GM18502 (cell line): ENCODE measurements around the gene S100A6.
"Not testable (repeated sequence)": the region's sequence is repeated elsewhere in the genome, so short reads cannot be mapped to it uniquely, and the experiment has no call there.

Experiments used
- ATAC-seq: cut with Tn5 transposase; IDR thresholded peaks from one replicate; pipeline ENCODE4 v1.9.1; 2021; ENCODE audit warnings: mild to moderate bottlenecking; ENCODE audit not compliant: unreplicated experiment, poor library complexity

Gene S100A6

GRCh38 chr1:153533689-153534201, 2.0 kb downstream of the S100A6 start:
- no peak for ATAC-seq

GRCh38 chr1:153532769-153533599, 2.8 kb downstream of the S100A6 start:
- no peak for ATAC-seq

- ATAC-seq = no peak
Measured at GRCh38 chr1:153532181-153532580, 3.6 kb downstream of the S100A6 start.

GRCh38 chr1:153531638-153532037, 4.2 kb downstream of the S100A6 start:
- no peak for ATAC-seq

GRCh38 chr1:153527683-153528040, 8.1 kb downstream of the S100A6 start:
- no peak for ATAC-seq

- ATAC-seq = no peak
Measured at GRCh38 chr1:153527023-153527682, 8.6 kb downstream of the S100A6 start.

GRCh38 chr1:153526132-153526543, 9.7 kb downstream of the S100A6 start:
- no peak for ATAC-seq

GRCh38 chr1:153525088-153525728, 10.6 kb downstream of the S100A6 start:
- no peak for ATAC-seq

GRCh38 chr1:153522353-153523048, 13.3 kb downstream of the S100A6 start:
- not testable (repeated sequence) for ATAC-seq

- not testable (repeated sequence) for ATAC-seq
Measured at GRCh38 chr1:153521808-153522207, 14.0 kb downstream of the S100A6 start.

GRCh38 chr1:153520818-153521476, 14.8 kb downstream of the S100A6 start:
- ATAC-seq = no peak

GRCh38 chr1:153520137-153520691, 15.6 kb downstream of the S100A6 start:
- not testable (repeated sequence) for ATAC-seq

- ATAC-seq = no peak
Measured at GRCh38 chr1:153519242-153519641, 16.5 kb downstream of the S100A6 start.

- no peak for ATAC-seq
Measured at GRCh38 chr1:153515504-153516394, 20.0 kb downstream of the S100A6 start.

- ATAC-seq = no peak
Measured at GRCh38 chr1:153513666-153514065, 22.1 kb downstream of the S100A6 start.

GRCh38 chr1:153513023-153513422, 22.8 kb downstream of the S100A6 start:
- no peak for ATAC-seq

- no peak for ATAC-seq
Measured at GRCh38 chr1:153510984-153511410, 24.8 kb downstream of the S100A6 start.

GRCh38 chr1:153509729-153510354, 25.9 kb downstream of the S100A6 start:
- no peak for ATAC-seq
